GM12874 (cell line): ENCODE measurements around the gene RMND5A.
"Not testable (repeated sequence)": the region's sequence is repeated elsewhere in the genome, so short reads cannot be mapped to it uniquely, and the experiment has no call there.

Experiments used
- CTCF ChIP-seq: IDR thresholded peaks from 2 replicates; pipeline ENCODE4 v1.5.1; 2011; ENCODE audit warnings: low read depth, mild to moderate bottlenecking, control low read depth, low read length, moderate library complexity; ENCODE audit not compliant: insufficient read depth

Gene RMND5A

GRCh38 chr2:86719637-86720539, at the start of gene RMND5A:
Gene RMND5A, plus strand, starts transcription at chr2:86720291. Its CDS starts 377 bp downstream, at chr2:86720668.
- TF ChIP-seq CTCF: not testable (repeated sequence)

GRCh38 chr2:86671337-86671981, 48.6 kb upstream of the RMND5A start:
- TF ChIP-seq CTCF: no peak

- no peak for TF ChIP-seq CTCF
Observed at GRCh38 chr2:86672027-86672545, 48.0 kb upstream of the RMND5A start.

GRCh38 chr2:86673011-86673410, 47.1 kb upstream of the RMND5A start:
- no peak for TF ChIP-seq CTCF

GRCh38 chr2:86673986-86674670, 46.0 kb upstream of the RMND5A start:
- TF ChIP-seq CTCF: no peak

- TF ChIP-seq CTCF: no peak
Observed at GRCh38 chr2:86675104-86675503, 45.0 kb upstream of the RMND5A start.

GRCh38 chr2:86675511-86676015, 44.5 kb upstream of the RMND5A start:
- TF ChIP-seq CTCF: 0 out of 2 replicates have a peak, but pooled peaks have one; percentile 28
